Activated T-cell treated with anti-CD3 and anti-CD28 coated beads, Interleukin-2, amount 50 U/mL, for 72 hours (primary cell): Measurements from ENCODE around the gene LAMA1. TPM values are rescaled to one million over a fixed set of nuclear protein-coding genes. Genes with fewer than 3 reads are reported as not detected.

ENCODE experiments used
- ATAC-seq, 2 donors: fragments of 150-1000 bp; cut with Tn5 transposase; replicated peaks in 1 of 2; 2 replicates each; pipeline ENCODE4 v1.10.0; 2021; ENCODE audit warnings: moderate library complexity in 2 of 2, mild to moderate bottlenecking in 1 of 2
- DNase-seq, 2 donors: peaks; one replicate each; pipeline ENCODE4 v3.0.0; 2021 to 2022; ENCODE audit warnings: mixed read lengths in 1 of 2
- H3K27ac Mint-ChIP-seq: one replicate; pipeline ENCODE4 v1.8.0; 2022; ENCODE audit warnings: mild to moderate bottlenecking, moderate library complexity, mixed read lengths
- H3K27me3 Mint-ChIP-seq: one replicate; pipeline ENCODE4 v1.8.0; 2022; ENCODE audit warnings: low read depth, mixed read lengths
- H3K36me3 Mint-ChIP-seq, 2 donors: one replicate each; pipeline ENCODE4 v1.8.0; 2022; ENCODE audit warnings: mixed read lengths in 2 of 2, mild to moderate bottlenecking in 1 of 2; ENCODE audit not compliant: insufficient read depth in 2 of 2
- H3K4me1 Mint-ChIP-seq: one replicate; pipeline ENCODE4 v1.8.0; 2022; ENCODE audit warnings: low read depth, mixed read lengths
- H3K4me3 Mint-ChIP-seq, 2 donors: one replicate each; pipeline ENCODE4 v1.8.0; 2022; ENCODE audit warnings: mild to moderate bottlenecking in 2 of 2, mixed read lengths in 2 of 2, moderate library complexity in 2 of 2
- H3K9me3 Mint-ChIP-seq, 2 donors: one replicate each; pipeline ENCODE4 v1.8.0; 2022; ENCODE audit warnings: mixed read lengths in 2 of 2
- total RNA-seq, 2 donors: library from RNA; stranded (reverse); gene quantifications; one replicate each; pipeline ENCODE4 v1.2.3, GENCODE V29; 2022

Gene LAMA1
- total RNA-seq, 2 donors from 2014 or later: not detected

DNA sequence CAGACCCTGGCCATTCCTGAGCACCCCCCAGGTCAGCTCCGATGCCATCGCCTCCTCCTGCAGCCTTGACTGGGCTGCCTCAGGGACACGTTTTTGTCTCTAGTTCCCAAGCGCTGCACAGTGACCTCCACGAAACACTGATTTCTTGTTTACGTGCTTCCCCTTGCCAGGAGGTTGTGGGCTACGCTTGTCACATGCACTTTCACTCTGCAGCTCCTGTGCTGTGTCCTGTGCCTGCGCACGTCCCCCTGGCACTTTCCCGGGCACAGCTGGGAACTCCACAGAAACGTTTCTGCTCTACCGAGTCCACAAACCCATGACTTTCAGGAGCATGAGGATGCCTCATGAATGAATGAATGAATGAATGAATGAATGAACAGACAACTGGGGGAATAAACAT is 160.6 kb downstream of the LAMA1 start:
- H3K4me3 Mint-ChIP-seq: no peak overlapping the region

DNA sequence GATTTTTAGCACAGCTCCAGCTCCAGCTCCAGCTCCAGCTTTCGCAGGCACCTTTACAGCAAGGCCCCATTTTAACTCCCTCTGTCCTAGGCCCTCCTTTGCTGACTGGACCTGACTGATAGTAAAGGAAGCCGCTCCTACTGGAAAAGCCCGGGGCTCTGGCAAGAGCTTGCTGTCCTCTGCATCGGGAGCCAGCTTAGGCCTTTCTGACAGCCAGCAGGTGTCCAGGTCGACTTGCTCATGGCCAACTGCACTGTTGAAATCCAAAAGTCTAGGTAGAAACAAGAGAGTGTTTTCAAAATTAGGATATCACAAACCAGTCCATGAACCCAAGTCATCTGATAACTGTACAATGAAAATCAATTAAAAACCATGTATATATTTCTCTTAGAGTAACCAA is 161.1 kb downstream of the LAMA1 start:
- no peaks in the 10 kb centered on the region for H3K27me3 Mint-ChIP-seq
- no peak overlapping the region for H3K4me3 Mint-ChIP-seq

More for the DNA sequence above, 160.6 kb downstream of the LAMA1 start:
- Mint-ChIP-seq H3K36me3 (no peaks in the 10 kb centered on the region), H3K9me3 (peaks cover 2 to 3% of the 10 kb centered on the region in 2 donors), H3K27ac (no peak overlapping the region), H3K27me3 (no peaks in the 10 kb centered on the region), H3K4me1 (no peaks in the 10 kb centered on the region)
- DNase-seq (no peak), ATAC-seq (no peak)

DNA sequence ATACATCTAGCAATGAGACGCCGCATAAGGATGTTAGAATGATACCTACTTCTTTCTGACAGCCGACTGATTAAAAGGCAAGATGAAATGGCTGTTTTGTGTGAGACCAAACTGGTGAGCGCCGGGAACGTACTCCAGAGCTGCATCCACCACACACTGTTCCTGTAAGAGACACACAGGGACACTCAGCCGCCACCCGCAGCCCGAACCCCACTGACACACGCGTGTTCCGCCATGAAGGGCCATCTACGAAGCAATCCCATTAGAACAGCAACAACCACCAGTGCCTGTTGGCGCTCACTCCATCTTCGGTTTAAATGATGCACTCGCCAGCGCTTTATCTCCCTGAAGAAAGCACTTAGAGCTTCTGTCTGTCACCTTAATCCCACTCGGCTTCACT is 162.3 kb downstream of the LAMA1 start:
- Mint-ChIP-seq H3K27me3 (no peaks in the 10 kb centered on the region), H3K4me1 (no peaks in the 10 kb centered on the region), H3K27ac (no peak overlapping the region), H3K9me3 (peaks cover 3 to 7% of the 10 kb centered on the region in 2 donors), H3K4me3 (no peak overlapping the region), H3K36me3 (no peaks in the 10 kb centered on the region)
- DNase-seq: no peak
- no peak for ATAC-seq

More for the DNA sequence above, 161.1 kb downstream of the LAMA1 start:
- ATAC-seq (no peak), DNase-seq (no peak)
- no peaks in the 10 kb centered on the region for H3K4me1 Mint-ChIP-seq
- peaks cover 4 to 7% of the 10 kb centered on the region in 2 donors for H3K9me3 Mint-ChIP-seq
- no peak overlapping the region for H3K27ac Mint-ChIP-seq
- H3K36me3 Mint-ChIP-seq: no peaks in the 10 kb centered on the region

DNA sequence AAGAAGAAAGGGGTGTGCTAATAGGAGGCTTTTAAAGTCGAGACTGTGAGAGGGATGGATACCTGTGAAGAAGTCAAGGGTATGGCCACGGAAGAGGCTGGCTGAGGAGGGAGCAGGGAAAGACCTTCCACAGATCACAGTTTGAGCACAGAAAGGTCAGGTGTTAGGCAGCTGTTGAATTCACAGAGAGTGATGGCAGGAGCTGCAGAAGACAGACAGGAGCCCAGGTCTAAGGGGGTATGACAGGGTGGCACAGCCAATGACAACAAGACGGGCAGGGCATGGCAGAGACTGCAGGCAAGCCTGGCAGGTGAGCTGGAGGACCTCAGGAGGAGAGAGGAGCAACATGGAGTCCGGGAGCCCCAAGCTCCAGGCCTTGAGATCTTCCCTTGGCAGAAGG is 163.1 kb downstream of the LAMA1 start:
- Mint-ChIP-seq H3K36me3 (no peaks in the 10 kb centered on the region), H3K4me1 (no peaks in the 10 kb centered on the region), H3K9me3 (peaks cover 2 to 5% of the 10 kb centered on the region in 2 donors), H3K4me3 (no peak overlapping the region), H3K27me3 (no peaks in the 10 kb centered on the region), H3K27ac (no peak overlapping the region)
- no peak for ATAC-seq
- DNase-seq: no peak

DNA sequence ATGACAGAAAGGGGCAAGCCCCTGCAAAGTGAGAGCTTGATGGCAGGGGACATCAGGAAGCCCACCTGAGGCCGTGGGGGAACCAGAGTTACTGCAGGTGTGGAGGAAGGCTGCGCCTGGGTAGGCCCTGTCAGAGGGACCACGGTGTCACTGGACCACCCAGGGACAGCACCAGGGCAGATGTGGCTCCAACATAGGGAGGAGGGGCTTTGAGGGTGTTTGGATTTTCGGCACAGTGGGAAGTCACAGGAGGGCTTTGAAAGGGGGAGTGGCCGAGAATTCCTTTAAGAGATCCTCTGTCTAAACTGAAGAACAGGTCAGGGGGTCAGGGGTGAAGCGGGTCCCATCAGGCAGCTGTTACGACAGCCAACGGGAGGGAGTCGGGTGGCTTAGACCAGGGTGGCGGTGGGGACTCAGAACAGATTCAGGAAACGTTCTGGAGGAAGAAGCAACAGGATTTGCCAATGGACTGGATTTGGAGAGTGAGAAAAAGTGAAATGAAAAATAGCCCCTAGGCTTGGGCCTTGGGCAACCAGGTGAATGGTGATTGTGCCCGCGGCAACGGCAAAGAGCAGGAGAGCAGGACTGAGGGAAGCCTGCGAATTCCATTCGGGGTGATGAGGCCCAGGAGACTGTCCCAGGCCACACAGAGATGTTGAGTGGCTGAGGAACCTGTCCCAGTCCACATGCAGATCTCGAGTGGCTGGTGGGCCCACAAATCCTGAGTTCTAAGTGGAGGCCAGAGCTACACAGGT is 166.1 kb downstream of the LAMA1 start:
- no peak for ATAC-seq
- Mint-ChIP-seq H3K27ac (no peak overlapping the region), H3K36me3 (no peaks in the 10 kb centered on the region), H3K27me3 (no peaks in the 10 kb centered on the region), H3K4me3 (no peak overlapping the region), H3K4me1 (no peaks in the 10 kb centered on the region), H3K9me3 (peaks cover 2 to 5% of the 10 kb centered on the region in 2 donors)
- no peak for DNase-seq

DNA sequence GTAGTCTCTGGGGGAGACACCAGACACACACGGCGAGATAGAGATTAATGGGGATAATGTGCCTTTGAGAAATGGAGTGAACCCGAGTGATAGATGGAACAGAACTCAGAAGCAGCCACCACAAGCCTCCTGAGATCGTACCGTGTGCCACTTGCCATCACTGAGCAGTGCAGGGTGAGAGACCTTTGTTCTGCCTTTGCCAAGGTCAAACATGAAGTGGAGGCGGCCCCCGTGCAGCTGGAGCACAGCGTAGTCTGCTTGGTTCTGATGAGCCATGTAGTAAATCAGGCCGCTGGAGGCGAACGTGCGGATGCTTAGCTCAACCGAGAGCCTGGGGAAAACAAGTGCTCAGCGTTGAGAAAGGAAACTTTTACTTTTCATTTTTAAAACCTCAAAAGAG is 167.0 kb downstream of the LAMA1 start:
- Mint-ChIP-seq H3K4me3 (no peak overlapping the region), H3K4me1 (no peaks in the 10 kb centered on the region), H3K9me3 (peaks cover 3 to 5% of the 10 kb centered on the region in 2 donors), H3K27ac (no peak overlapping the region), H3K27me3 (no peaks in the 10 kb centered on the region), H3K36me3 (no peaks in the 10 kb centered on the region)
- ATAC-seq (no peak), DNase-seq (no peak)

DNA sequence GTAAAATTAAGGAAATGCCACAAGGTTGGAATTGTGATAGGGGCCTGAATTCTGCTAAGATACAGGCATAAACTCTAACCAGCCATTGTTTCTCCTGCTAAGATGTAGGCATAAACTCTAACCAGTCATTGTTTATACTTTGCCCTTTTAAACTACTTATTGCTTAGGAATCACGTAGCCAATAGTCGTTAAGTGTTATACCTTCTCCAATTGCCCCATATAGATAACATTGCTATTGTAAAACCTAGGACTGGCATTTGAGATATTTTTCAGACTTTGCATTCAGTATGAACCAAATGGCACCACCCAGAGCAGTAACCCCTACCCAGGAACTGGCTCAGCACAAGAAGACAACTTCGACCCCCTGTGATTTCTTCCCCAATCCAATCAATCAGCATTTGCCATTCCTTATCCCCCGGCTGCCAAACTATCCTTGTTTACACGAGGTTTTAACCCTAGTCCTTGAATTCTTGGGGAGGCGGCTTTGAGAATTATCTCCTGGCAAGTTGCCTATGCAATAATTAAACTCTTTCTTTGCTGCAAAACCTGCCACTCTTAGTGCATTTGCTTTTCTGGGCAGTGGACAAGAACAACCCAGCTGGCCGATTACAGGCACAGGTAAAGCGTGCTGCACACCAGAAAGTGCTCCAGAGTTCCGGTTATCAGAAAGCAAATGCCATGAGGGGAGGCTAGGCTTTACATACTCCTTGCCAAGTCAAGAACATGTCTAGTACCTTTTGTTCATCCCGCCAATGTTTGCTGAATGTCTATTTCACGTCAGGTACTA is 167.6 kb downstream of the LAMA1 start:
- Mint-ChIP-seq H3K36me3 (no peaks in the 10 kb centered on the region), H3K27ac (no peak overlapping the region), H3K4me1 (no peaks in the 10 kb centered on the region), H3K4me3 (no peak overlapping the region), H3K9me3 (peaks cover 3 to 5% of the 10 kb centered on the region in 2 donors), H3K27me3 (no peaks in the 10 kb centered on the region)
- ATAC-seq (no peak), DNase-seq (no peak)

DNA sequence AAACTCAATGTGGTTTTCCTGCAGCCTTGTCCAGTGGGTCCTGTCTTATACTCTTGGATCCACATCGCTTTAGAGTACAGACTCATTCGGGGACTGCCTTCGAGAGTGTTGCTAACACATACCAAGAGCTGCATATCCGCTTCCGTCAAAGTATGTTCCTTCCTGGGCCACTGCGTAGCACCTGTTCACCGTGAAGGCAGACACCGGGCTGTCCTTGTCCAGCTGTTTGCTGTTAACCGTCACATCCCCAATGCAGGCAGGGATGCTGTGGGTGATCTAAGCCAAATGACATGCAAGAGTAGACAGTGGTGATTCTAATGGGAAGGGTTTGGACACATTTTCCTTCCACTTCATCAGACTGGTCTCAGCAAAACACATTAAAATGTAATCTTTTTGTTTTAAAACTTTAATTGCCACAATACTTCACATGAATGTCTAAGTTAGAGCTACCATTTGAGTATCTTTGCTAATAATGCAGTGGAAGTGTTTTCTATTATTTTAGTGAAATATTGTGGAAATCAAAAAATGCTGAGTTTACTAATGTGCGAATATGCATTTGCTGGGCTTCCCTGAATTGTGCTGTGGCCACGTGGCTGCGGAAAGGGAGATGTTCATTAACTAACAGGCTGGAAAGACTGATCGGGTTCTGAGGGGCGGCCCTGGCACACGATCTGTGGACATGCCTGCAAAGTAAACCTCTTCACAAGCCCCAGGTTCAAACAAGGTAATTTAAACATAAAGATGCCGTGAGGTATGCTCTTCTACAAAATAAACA is 169.1 kb downstream of the LAMA1 start:
- ATAC-seq (no peak), DNase-seq (no peak)
- H3K4me1 Mint-ChIP-seq: no peaks in the 10 kb centered on the region
- H3K9me3 Mint-ChIP-seq: peaks cover 3 to 5% of the 10 kb centered on the region in 2 donors
- H3K36me3 Mint-ChIP-seq: no peaks in the 10 kb centered on the region
- no peaks in the 10 kb centered on the region for H3K27me3 Mint-ChIP-seq
- no peak overlapping the region for H3K27ac Mint-ChIP-seq
- H3K4me3 Mint-ChIP-seq: no peak overlapping the region

DNA sequence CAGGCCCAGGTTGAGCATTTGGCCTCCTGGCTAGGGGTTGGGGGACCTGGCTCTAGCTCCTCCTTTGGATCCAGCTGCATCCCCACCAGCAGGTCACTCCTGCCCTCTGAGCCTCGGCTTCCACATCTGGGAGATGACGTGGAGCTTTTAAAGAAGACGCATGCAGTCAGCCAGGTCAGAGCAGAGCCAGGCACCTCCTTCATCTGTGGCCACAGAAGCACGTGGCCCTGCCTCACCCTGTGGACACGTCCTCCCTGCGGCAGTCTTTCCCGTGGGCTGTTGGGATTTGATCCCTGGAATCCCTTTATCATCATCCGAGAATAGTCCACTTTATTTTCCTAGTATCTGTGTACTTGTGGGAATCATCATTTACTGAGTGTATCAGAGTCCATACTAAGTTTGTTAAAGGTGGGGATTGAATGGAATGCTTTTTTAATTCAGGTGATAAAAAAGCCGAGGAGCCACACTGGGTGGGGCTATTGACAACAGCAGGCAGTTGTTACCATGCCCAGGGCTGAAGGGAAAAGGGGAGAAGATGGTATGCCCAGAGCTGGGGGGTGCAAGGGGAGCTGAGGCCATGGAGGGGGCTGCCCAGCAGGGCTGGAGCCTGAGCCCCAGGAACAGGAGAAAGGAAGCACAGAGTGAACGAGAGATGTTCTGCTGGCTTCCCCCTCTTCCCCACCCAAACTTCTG is 170.1 kb downstream of the LAMA1 start:
- Mint-ChIP-seq H3K4me1 (no peaks in the 10 kb centered on the region), H3K36me3 (no peaks in the 10 kb centered on the region), H3K9me3 (peaks cover 3 to 5% of the 10 kb centered on the region in 2 donors), H3K27me3 (no peaks in the 10 kb centered on the region), H3K4me3 (no peak overlapping the region), H3K27ac (no peak overlapping the region)
- DNase-seq (no peak), ATAC-seq (no peak)

DNA sequence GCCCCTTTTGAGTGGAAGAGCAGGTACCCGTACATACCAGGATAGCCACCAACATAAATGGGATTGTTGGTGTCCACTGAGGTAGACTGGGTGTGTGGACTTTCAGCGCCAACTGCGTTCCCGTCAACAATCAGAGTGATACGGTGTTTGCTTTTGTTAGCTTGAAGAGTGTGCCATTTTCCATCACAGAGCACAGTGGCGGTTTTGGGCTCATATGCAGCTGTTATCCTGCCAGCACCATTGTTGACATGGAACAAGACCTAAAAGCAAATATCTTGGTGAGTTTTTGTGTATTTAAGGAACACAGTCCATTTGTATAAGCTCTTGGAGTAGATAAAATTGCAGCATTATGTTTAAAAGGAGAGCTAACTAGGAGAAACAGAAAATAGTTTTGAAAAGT is 174.5 kb downstream of the LAMA1 start:
- no peak overlapping the region for H3K27ac Mint-ChIP-seq
- ATAC-seq: no peak
- H3K36me3 Mint-ChIP-seq: no peaks in the 10 kb centered on the region
- no peaks in the 10 kb centered on the region for H3K4me1 Mint-ChIP-seq
- H3K27me3 Mint-ChIP-seq: peaks cover 1% of the 10 kb centered on the region
- DNase-seq: no peak
- H3K9me3 Mint-ChIP-seq: peaks cover 0 to 2% of the 10 kb centered on the region in 2 donors
- H3K4me3 Mint-ChIP-seq: no peak overlapping the region

DNA sequence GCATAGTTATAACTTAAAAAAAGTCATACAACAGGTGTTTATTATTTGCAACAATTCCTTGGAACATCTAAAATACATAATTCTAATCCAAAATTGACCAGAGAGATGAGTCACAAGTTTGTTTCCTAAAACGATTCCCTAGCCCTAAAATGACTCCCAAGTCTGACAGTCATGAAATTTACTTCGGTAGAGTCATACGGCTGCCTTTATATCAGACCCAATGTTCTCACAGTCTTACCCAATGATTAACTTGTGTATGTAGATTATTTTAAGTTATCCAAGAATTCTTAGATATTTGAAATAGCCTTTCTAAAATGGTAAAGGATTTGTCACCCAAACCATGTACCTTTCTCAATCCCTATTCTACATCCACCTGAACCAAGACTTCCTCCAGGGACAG is 174.9 kb downstream of the LAMA1 start:
- H3K27ac Mint-ChIP-seq: no peak overlapping the region

DNA sequence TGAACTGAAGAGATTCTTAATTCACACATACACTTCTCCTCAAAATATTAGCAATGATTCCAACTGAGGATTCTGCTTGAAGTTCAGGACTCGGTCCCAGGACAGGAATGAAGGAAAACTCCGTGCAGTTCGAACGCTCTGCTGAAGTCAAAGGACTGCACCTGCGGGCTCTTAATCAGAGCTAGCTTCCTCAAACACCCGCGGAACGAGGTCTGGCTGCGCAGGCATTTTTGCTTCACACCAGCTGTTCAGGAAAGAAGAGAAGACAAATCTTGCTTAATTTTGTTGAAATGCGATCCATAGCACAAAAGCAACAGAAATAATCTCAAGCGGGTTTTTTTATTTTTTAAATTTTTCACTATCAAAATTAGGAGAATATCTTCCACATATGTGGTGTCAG is 175.6 kb downstream of the LAMA1 start:
- ATAC-seq (no peak), DNase-seq (no peak)
- peaks cover 0 to 2% of the 10 kb centered on the region in 2 donors for H3K9me3 Mint-ChIP-seq
- H3K27ac Mint-ChIP-seq: no peak overlapping the region
- no peaks in the 10 kb centered on the region for H3K4me1 Mint-ChIP-seq
- H3K36me3 Mint-ChIP-seq: no peaks in the 10 kb centered on the region
- H3K4me3 Mint-ChIP-seq: no peak overlapping the region
- H3K27me3 Mint-ChIP-seq: peaks cover 7% of the 10 kb centered on the region

More for the DNA sequence above, 174.9 kb downstream of the LAMA1 start:
- H3K4me1 Mint-ChIP-seq: no peaks in the 10 kb centered on the region
- no peak overlapping the region for H3K4me3 Mint-ChIP-seq
- peaks cover 0 to 2% of the 10 kb centered on the region in 2 donors for H3K9me3 Mint-ChIP-seq
- ATAC-seq (no peak), DNase-seq (no peak)
- peaks cover 5% of the 10 kb centered on the region for H3K27me3 Mint-ChIP-seq
- no peaks in the 10 kb centered on the region for H3K36me3 Mint-ChIP-seq
